Loucy (cell line): ENCODE data around the gene SLC20A1.

Source experiments
- H2AFZ ChIP-seq: fragments of 200-600 bp; sonication (generic); 2 replicates; pipeline ENCODE4 v1.6.0; 2016; ENCODE audit warnings: antibody characterized with exemption, mild to moderate bottlenecking, low read length, moderate library complexity
- H3F3A ChIP-seq: fragments of 200-600 bp; 2 replicates; pipeline ENCODE4 v1.6.0; 2016; ENCODE audit warnings: antibody characterized with exemption, low read depth, mild to moderate bottlenecking
- H3K27me3 ChIP-seq: fragments of 200-600 bp; sonication (generic); 2 replicates; pipeline ENCODE4 v1.6.1; 2014; ENCODE audit warnings: low read length, mild to moderate bottlenecking; ENCODE audit not compliant: insufficient read depth, poor library complexity, severe bottlenecking
- H3K36me3 ChIP-seq: fragments of 200-600 bp; sonication (generic); 2 replicates; pipeline ENCODE4 v1.6.1; 2016; ENCODE audit warnings: low read length; ENCODE audit not compliant: insufficient read depth
- H3K4me1 ChIP-seq: fragments of 200-600 bp; sonication (generic); 2 replicates; pipeline ENCODE4 v1.5.1; 2014; ENCODE audit warnings: low read length, mild to moderate bottlenecking; ENCODE audit not compliant: insufficient read depth, poor library complexity, severe bottlenecking
- H3K4me2 ChIP-seq: fragments of 200-600 bp; sonication (generic); 2 replicates; pipeline ENCODE4 v1.6.0; 2014; ENCODE audit warnings: antibody characterized with exemption, low read length, low read depth, mild to moderate bottlenecking; ENCODE audit not compliant: poor library complexity, severe bottlenecking
- H3K4me3 ChIP-seq: fragments of 200-600 bp; sonication (generic); 2 replicates; pipeline ENCODE4 v1.5.1; 2014; ENCODE audit warnings: low read length, mild to moderate bottlenecking, mixed read lengths; ENCODE audit not compliant: poor library complexity, severe bottlenecking
- H3K79me2 ChIP-seq: fragments of 200-600 bp; sonication (generic); 2 replicates; pipeline ENCODE4 v1.6.1; 2014; ENCODE audit warnings: low read length; ENCODE audit not compliant: insufficient read depth
- H3K9ac ChIP-seq: fragments of 200-600 bp; sonication (generic); 2 replicates; pipeline ENCODE4 v1.6.0; 2014; ENCODE audit warnings: mild to moderate bottlenecking, low read depth, low read length, moderate library complexity; ENCODE audit not compliant: poor library complexity, severe bottlenecking
- H3K9me2 ChIP-seq: fragments of 200-600 bp; sonication (generic); replicated peaks from 2 replicates; pipeline ENCODE4 v1.6.1; 2016; ENCODE audit warnings: low read depth, low read length, mixed read lengths
- H3K9me3 ChIP-seq: fragments of 200-600 bp; sonication (generic); 2 replicates; pipeline ENCODE4 v1.6.1; 2014; ENCODE audit warnings: mild to moderate bottlenecking, antibody characterized with exemption, low read length, low read depth; ENCODE audit not compliant: insufficient read depth
- H4K20me1 ChIP-seq: fragments of 200-600 bp; sonication (generic); 2 replicates; pipeline ENCODE4 v1.6.0; 2014; ENCODE audit warnings: antibody characterized with exemption, low read length, mild to moderate bottlenecking; ENCODE audit not compliant: insufficient read depth, poor library complexity, severe bottlenecking
- CTCF ChIP-seq: fragments of 200-600 bp; sonication (generic); conservative IDR thresholded peaks from 2 replicates; pipeline ENCODE4 v1.5.1; 2014; ENCODE audit warnings: mild to moderate bottlenecking, antibody characterized with exemption, low read length
- EZH2phosphoT487 ChIP-seq: fragments of 200-600 bp; IDR thresholded peaks from 2 replicates; pipeline ENCODE4 v1.6.1; 2018; ENCODE audit warnings: antibody characterized with exemption, mild to moderate bottlenecking, moderate library complexity, borderline replicate concordance

SLC20A1 gene

GRCh38 chr2:112644933-112645309 is 818 bp upstream of the SLC20A1 start:
- Histone ChIP-seq H4K20me1 (peaks cover 33% of the 10 kb centered on the region), H3K27me3 (no peaks in the 10 kb centered on the region), H3K79me2 (peaks cover 52% of the 10 kb centered on the region), H3K36me3 (peaks cover 24% of the 10 kb centered on the region), H3K9me3 (no peaks in the 10 kb centered on the region), H2AFZ (peak overlapping the region; percentile 82), H3K4me2 (peak overlapping the region; percentile 90), H3F3A (no peaks in the 10 kb centered on the region), H3K4me1 (peaks cover 54% of the 10 kb centered on the region), H3K9me2 (no peaks in the 10 kb centered on the region), H3K9ac (peak overlapping the region; percentile 69), H3K4me3 (peak overlapping the region; percentile 79)
- TF ChIP-seq EZH2phosphoT487 (no peak), CTCF (no peak)

DNA sequence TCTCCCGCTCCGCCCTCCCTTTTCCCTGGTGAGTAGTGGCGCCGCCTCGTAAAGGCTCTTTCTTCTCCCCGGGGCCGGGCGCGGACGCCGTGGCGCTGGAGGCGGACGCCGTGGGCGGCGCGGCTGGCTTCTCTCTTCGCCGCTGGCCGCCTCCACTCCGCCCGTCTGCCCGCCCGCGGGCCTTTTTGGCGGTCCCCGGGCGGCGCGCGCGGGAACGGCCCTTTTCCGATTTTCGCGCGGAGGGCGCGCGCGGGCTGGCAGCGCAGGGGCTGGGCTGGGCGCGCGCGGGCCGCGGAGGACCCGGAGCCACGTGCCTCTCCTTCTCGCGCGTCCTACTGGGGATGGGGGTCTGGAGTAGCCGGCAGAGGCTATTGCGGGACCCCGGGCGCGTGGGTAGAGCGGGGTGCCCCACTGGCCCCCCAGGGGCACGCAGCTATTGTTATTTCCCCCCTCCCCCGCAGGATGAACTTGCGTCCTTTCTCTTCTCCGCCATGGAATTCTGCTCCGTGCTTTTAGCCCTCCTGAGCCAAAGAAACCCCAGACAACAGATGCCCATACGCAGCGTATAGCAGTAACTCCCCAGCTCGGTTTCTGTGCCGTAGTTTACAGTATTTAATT is 472 bp downstream of the SLC20A1 start:
- Histone ChIP-seq H3K27me3 (no peaks in the 10 kb centered on the region), H3K9me3 (no peaks in the 10 kb centered on the region), H3K4me2 (peak overlapping the region; percentile 94), H3K79me2 (peaks cover 65% of the 10 kb centered on the region), H3K36me3 (peaks cover 36% of the 10 kb centered on the region), H3K9ac (peak overlapping the region; percentile 94), H3K4me1 (peaks cover 56% of the 10 kb centered on the region), H4K20me1 (peaks cover 46% of the 10 kb centered on the region), H2AFZ (peak overlapping the region; percentile 82), H3F3A (no peaks in the 10 kb centered on the region), H3K9me2 (no peaks in the 10 kb centered on the region), H3K4me3 (peak overlapping the region; percentile 79)
- TF ChIP-seq CTCF (no peak), EZH2phosphoT487 (no peak)

DNA sequence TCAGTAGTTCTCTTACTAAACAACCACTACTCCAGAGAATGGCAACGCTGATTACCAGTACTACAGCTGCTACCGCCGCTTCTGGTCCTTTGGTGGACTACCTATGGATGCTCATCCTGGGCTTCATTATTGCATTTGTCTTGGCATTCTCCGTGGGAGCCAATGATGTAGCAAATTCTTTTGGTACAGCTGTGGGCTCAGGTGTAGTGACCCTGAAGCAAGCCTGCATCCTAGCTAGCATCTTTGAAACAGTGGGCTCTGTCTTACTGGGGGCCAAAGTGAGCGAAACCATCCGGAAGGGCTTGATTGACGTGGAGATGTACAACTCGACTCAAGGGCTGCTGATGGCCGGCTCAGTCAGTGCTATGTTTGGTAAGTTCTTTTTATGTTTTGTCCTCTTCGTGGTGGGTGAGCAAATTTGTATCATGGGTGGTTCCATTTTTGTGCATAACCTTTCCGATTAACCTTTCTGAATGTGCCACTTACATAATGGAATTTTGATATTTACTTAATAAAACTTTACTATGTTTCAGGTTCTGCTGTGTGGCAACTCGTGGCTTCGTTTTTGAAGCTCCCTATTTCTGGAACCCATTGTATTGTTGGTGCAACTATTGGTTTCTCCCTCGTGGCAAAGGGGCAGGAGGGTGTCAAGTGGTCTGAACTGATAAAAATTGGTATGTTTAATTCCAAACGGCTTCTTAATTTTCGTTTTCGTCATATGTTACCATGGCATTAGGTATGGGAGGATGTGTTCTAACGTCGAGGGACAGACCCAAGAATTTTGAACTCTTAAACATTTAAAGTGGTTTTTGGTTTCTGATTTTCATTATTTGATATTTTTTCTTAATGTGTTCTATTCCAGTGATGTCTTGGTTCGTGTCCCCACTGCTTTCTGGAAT is 1.3 kb downstream of the SLC20A1 start:
- H3K4me3 ChIP-seq, result peak overlapping the region; percentile 79
- TF ChIP-seq EZH2phosphoT487, result no peak
- TF ChIP-seq CTCF, result no peak; the same call in 1 of the 2 replicates
- H3K4me2 ChIP-seq, result peak overlapping the region; percentile 94
- H3K79me2 ChIP-seq, result peaks cover 73% of the 10 kb centered on the region
- no peaks in the 10 kb centered on the region for H3K9me3 ChIP-seq
- H3K27me3 ChIP-seq, result no peaks in the 10 kb centered on the region
- H3K36me3 ChIP-seq, result peaks cover 44% of the 10 kb centered on the region
- H2AFZ ChIP-seq, result no peak overlapping the region
- H4K20me1 ChIP-seq, result peaks cover 54% of the 10 kb centered on the region
- peaks cover 57% of the 10 kb centered on the region for H3K4me1 ChIP-seq
- H3K9me2 ChIP-seq, result no peaks in the 10 kb centered on the region
- H3K9ac ChIP-seq, result peak overlapping the region; percentile 94
- H3F3A ChIP-seq, result no peaks in the 10 kb centered on the region
